SU-DHL-6 (cell line): ENCODE measurements around the gene NCBP3.

Source experiments
- H2AFZ ChIP-seq: fragments of 200-600 bp; sonication (generic); 2 replicates; pipeline ENCODE4 v1.6.1; 2014; ENCODE audit warnings: low read depth, mild to moderate bottlenecking, moderate library complexity, mixed read lengths, antibody characterized with exemption, low read length; ENCODE audit not compliant: severe bottlenecking
- H3F3A ChIP-seq: fragments of 200-600 bp; shearing (Covaris generic); 2 replicates; pipeline ENCODE4 v1.6.0; 2016; ENCODE audit warnings: antibody characterized with exemption, mild to moderate bottlenecking; ENCODE audit not compliant: insufficient read depth
- H3K27ac ChIP-seq: fragments of 200-600 bp; sonication (generic); 2 replicates; pipeline ENCODE4 v1.5.1; 2016; ENCODE audit warnings: low read depth, mild to moderate bottlenecking, low read length, moderate library complexity, mixed read lengths
- H3K27me3 ChIP-seq: fragments of 200-600 bp; sonication (generic), shearing (Covaris generic); 2 replicates; pipeline ENCODE4 v1.6.0; 2014; ENCODE audit warnings: mild to moderate bottlenecking, low read length
- H3K36me3 ChIP-seq: fragments of 200-600 bp; sonication (generic); 2 replicates; pipeline ENCODE4 v1.6.1; 2014; ENCODE audit warnings: mild to moderate bottlenecking, low read length, mixed read lengths
- H3K4me2 ChIP-seq: fragments of 300-600, 200-600 bp; shearing (Covaris generic), sonication (generic); 2 replicates; pipeline ENCODE4 v1.6.0; 2014; ENCODE audit warnings: low read length, low read depth, mild to moderate bottlenecking; ENCODE audit not compliant: poor library complexity, severe bottlenecking
- H3K4me3 ChIP-seq: fragments of 200-600 bp; sonication (generic); 2 replicates; pipeline ENCODE4 v1.5.1; 2014; ENCODE audit warnings: antibody characterized with exemption, low read length, mild to moderate bottlenecking, mixed read lengths; ENCODE audit not compliant: insufficient read depth, poor library complexity, severe bottlenecking
- H3K79me2 ChIP-seq: fragments of 200-600 bp; sonication (generic); 2 replicates; pipeline ENCODE4 v1.6.1; 2014; ENCODE audit warnings: mild to moderate bottlenecking, low read length, moderate library complexity; ENCODE audit not compliant: insufficient read depth
- H3K9ac ChIP-seq: fragments of 200-600 bp; sonication (generic); 2 replicates; pipeline ENCODE4 v1.7.0; 2014; ENCODE audit warnings: mild to moderate bottlenecking, low read length
- H3K9me2 ChIP-seq: fragments of 200-600 bp; sonication (generic); replicated peaks from 2 replicates; pipeline ENCODE4 v1.6.1; 2014; ENCODE audit warnings: low read length; ENCODE audit not compliant: insufficient read depth
- H3K9me3 ChIP-seq: fragments of 200-600 bp; sonication (generic); 2 replicates; pipeline ENCODE4 v1.6.1; 2014; ENCODE audit warnings: low read length, mixed read lengths; ENCODE audit not compliant: insufficient read depth
- H4K20me1 ChIP-seq: fragments of 200-600 bp; sonication (generic); 2 replicates; pipeline ENCODE4 v1.6.1; 2014; ENCODE audit warnings: low read depth, mild to moderate bottlenecking, antibody characterized with exemption, low read length, moderate library complexity, mixed read lengths
- EZH2phosphoT487 ChIP-seq: fragments of 200-600 bp; sonication (generic), shearing (Covaris generic); conservative IDR thresholded peaks from 2 replicates; pipeline ENCODE4 v1.6.1; 2018; ENCODE audit warnings: mild to moderate bottlenecking, antibody characterized with exemption, low read length, moderate library complexity, mixed read lengths
- TF ChIP-seq, protein P1 (sequence below): fragments of 200-600 bp; sonication (generic); IDR thresholded peaks from one replicate; pipeline ENCODE4 v1.5.1; 2017; ENCODE audit warnings: antibody characterized with exemption, mild to moderate bottlenecking, low read length, moderate library complexity; ENCODE audit not compliant: insufficient read depth, poor library complexity, severe bottlenecking

The NCBP3 gene

DNA sequence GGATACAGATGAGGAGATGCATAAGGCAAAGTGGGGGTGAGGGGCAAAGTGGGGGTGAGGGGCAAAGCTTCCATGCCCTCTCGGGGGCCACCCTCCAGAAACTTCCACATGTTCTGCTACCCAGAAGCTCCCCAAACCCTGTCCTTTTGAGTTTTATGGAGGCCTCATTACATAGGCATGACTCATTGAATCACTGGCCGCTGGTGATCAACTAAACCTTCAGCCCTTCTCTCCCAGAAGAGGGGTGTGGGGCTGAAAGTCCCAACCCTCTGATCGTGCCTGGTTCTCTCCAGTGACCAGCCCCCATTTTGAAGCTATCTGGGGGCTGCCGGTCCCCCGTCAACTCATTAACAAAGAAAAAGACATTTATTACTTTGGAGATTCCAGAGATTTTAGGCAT lies 72.5 kb downstream of the NCBP3 start:
- Histone ChIP-seq H2AFZ (no peak overlapping the region), H4K20me1 (no peaks in the 10 kb centered on the region), H3K9ac (no peak overlapping the region), H3F3A (no peaks in the 10 kb centered on the region), H3K9me3 (no peaks in the 10 kb centered on the region), H3K4me2 (no peak overlapping the region), H3K9me2 (no peaks in the 10 kb centered on the region), H3K4me3 (no peak overlapping the region), H3K27me3 (no peaks in the 10 kb centered on the region), H3K27ac (no peak overlapping the region), H3K36me3 (no peaks in the 10 kb centered on the region), H3K79me2 (no peaks in the 10 kb centered on the region)
- TF ChIP-seq, protein P1, sequence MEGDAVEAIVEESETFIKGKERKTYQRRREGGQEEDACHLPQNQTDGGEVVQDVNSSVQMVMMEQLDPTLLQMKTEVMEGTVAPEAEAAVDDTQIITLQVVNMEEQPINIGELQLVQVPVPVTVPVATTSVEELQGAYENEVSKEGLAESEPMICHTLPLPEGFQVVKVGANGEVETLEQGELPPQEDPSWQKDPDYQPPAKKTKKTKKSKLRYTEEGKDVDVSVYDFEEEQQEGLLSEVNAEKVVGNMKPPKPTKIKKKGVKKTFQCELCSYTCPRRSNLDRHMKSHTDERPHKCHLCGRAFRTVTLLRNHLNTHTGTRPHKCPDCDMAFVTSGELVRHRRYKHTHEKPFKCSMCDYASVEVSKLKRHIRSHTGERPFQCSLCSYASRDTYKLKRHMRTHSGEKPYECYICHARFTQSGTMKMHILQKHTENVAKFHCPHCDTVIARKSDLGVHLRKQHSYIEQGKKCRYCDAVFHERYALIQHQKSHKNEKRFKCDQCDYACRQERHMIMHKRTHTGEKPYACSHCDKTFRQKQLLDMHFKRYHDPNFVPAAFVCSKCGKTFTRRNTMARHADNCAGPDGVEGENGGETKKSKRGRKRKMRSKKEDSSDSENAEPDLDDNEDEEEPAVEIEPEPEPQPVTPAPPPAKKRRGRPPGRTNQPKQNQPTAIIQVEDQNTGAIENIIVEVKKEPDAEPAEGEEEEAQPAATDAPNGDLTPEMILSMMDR = no peak
- no peak for TF ChIP-seq EZH2phosphoT487

DNA sequence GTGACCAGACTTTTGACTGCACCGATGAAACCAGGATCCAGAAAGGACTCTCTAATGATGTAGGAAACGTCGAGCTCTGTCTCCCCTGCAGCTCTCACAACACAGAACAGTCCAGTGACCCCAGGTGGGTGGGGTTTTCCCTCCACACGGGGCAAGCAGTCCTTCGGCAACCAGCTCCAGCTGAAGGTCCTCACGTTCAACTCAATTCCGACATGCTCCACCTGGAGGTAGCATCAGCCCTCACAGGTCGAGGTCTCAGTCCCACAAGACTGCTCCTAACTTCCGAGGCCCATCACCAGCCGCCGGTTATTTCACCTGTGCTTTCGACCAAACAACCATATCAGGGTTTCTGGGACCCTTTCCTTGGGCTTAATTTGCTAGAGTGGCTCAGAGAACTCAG lies 73.3 kb downstream of the NCBP3 start:
- Histone ChIP-seq H3K4me3 (no peak overlapping the region), H3F3A (no peaks in the 10 kb centered on the region), H3K9me2 (no peaks in the 10 kb centered on the region), H3K4me2 (no peak overlapping the region), H3K27me3 (no peaks in the 10 kb centered on the region), H3K27ac (no peak overlapping the region), H3K9me3 (no peaks in the 10 kb centered on the region), H3K36me3 (no peaks in the 10 kb centered on the region), H3K79me2 (no peaks in the 10 kb centered on the region), H3K9ac (no peak overlapping the region), H2AFZ (no peak overlapping the region), H4K20me1 (no peaks in the 10 kb centered on the region)
- TF ChIP-seq, protein P1 = no peak
- no peak for TF ChIP-seq EZH2phosphoT487

DNA sequence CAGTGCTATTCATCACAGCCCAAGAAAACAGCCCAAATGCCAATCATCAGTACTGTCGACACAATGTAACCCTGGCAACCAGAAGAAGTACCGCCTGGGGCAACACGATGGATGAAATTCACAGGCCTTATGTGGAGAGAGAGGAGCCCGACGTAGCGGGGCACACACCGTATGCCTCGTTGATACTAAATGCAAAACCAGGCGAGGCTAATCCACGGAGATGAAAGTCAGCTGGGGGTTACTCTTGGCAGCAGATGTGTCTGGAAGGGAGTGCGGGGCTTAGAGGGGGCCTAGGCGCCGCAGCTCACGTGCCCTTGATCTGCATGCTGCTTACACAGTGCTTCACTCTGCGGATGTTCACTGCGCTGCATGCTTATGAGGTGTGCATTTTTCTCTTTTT lies 74.9 kb downstream of the NCBP3 start:
- no peak overlapping the region for H3K4me3 ChIP-seq
- H3K9ac ChIP-seq = no peak overlapping the region
- no peak overlapping the region for H3K27ac ChIP-seq
- H3K9me2 ChIP-seq = no peaks in the 10 kb centered on the region
- H4K20me1 ChIP-seq = no peaks in the 10 kb centered on the region
- no peak overlapping the region for H2AFZ ChIP-seq
- no peak overlapping the region for H3K4me2 ChIP-seq
- no peak for TF ChIP-seq EZH2phosphoT487
- TF ChIP-seq, protein P1 = no peak
- H3K36me3 ChIP-seq = no peaks in the 10 kb centered on the region
- H3F3A ChIP-seq = no peaks in the 10 kb centered on the region
- no peaks in the 10 kb centered on the region for H3K27me3 ChIP-seq
- no peaks in the 10 kb centered on the region for H3K79me2 ChIP-seq
- H3K9me3 ChIP-seq = no peaks in the 10 kb centered on the region
